ENCODE data around the gene IPCEF1. TPM values are rescaled to one million over a fixed set of nuclear protein-coding genes. Genes with fewer than 3 reads are reported as not detected.

The IPCEF1 gene
- polyA plus RNA-seq, 1 donor (not counting 4 experiments of a cell fraction or from before 2014, with no cell fraction given): 0.21 TPM

- Histone ChIP-seq H3K27ac (ENCODE audit: control insufficient read depth, insufficient read depth, low read length) (no peak overlapping the region), H3K4me2 (ENCODE audit: control insufficient read depth, extremely low read depth, insufficient read depth, low read depth, low read length) (no peak overlapping the region), H3K4me3 (ENCODE audit: control insufficient read depth in 2 of 3, extremely low read depth in 1 of 3, insufficient read depth in 2 of 3, low read depth in 1 of 3, low read length in 3 of 3) (no peak overlapping the region), H3K27me3 (ENCODE audit: control insufficient read depth, extremely low read depth, insufficient read depth, low read length) (no peaks in the 10 kb centered on the region), H4K20me1 (ENCODE audit: control insufficient read depth, extremely low read depth, insufficient read depth, low read length) (no peaks in the 10 kb centered on the region), H2AFZ (ENCODE audit: control insufficient read depth, low read length) (no peak overlapping the region), H3K9me3 (ENCODE audit: control insufficient read depth, low read depth, low read length) (no peaks in the 10 kb centered on the region), H3K9me1 (ENCODE audit: control insufficient read depth, extremely low read depth, insufficient read depth, low read length) (no peaks in the 10 kb centered on the region), H3K79me2 (ENCODE audit: control insufficient read depth, insufficient read depth, low read length) (no peaks in the 10 kb centered on the region), H3K36me3 (ENCODE audit: control insufficient read depth in 2 of 2, extremely low read depth in 1 of 2, insufficient read depth in 2 of 2, low read length in 2 of 2) (no peaks in the 10 kb centered on the region), H3K9ac (ENCODE audit: control insufficient read depth, extremely low read depth, insufficient read depth, low read length) (no peak overlapping the region), H3K4me1 (ENCODE audit: control insufficient read depth, extremely low read depth, insufficient read depth, low read length) (no peaks in the 10 kb centered on the region)
- TF ChIP-seq EZH2 (IDR thresholded peaks at IDR 0.05; ENCODE audit: low read length) (no peak), CTCF (optimal IDR thresholded peaks at IDR 0.05 in 1 of 3, IDR thresholded peaks at IDR 0.05 in 1 of 3, conservative IDR thresholded peaks at IDR 0.05 in 1 of 3; ENCODE audit: extremely low read depth in 1 of 3, insufficient read depth in 2 of 3, low read length in 3 of 3) (no peak)
- dilution Hi-C loops (cut with MboI; ENCODE audit: extremely low pct_ligation_motif_present, low sequenced_read_pairs): no loop called here
- FAIRE-seq: no peak
- no peak for DNase-seq (ENCODE audit: low read depth, low spot score)
Observed at GRCh38 chr6:154227862-154228520, 128.6 kb downstream of the IPCEF1 start.

- Histone ChIP-seq H3K27me3 (ENCODE audit: control insufficient read depth, extremely low read depth, insufficient read depth, low read length) (no peaks in the 10 kb centered on the region), H3K9me3 (ENCODE audit: control insufficient read depth, low read depth, low read length) (no peaks in the 10 kb centered on the region), H3K4me3 (ENCODE audit: control insufficient read depth in 2 of 3, extremely low read depth in 1 of 3, insufficient read depth in 2 of 3, low read depth in 1 of 3, low read length in 3 of 3) (no peak overlapping the region), H3K9ac (ENCODE audit: control insufficient read depth, extremely low read depth, insufficient read depth, low read length) (no peak overlapping the region), H3K27ac (ENCODE audit: control insufficient read depth, insufficient read depth, low read length) (no peak overlapping the region), H3K9me1 (ENCODE audit: control insufficient read depth, extremely low read depth, insufficient read depth, low read length) (no peaks in the 10 kb centered on the region), H2AFZ (ENCODE audit: control insufficient read depth, low read length) (no peak overlapping the region), H3K79me2 (ENCODE audit: control insufficient read depth, insufficient read depth, low read length) (no peaks in the 10 kb centered on the region), H3K4me2 (ENCODE audit: control insufficient read depth, extremely low read depth, insufficient read depth, low read depth, low read length) (no peak overlapping the region), H3K4me1 (ENCODE audit: control insufficient read depth, extremely low read depth, insufficient read depth, low read length) (no peaks in the 10 kb centered on the region), H3K36me3 (ENCODE audit: control insufficient read depth in 2 of 2, extremely low read depth in 1 of 2, insufficient read depth in 2 of 2, low read length in 2 of 2) (no peaks in the 10 kb centered on the region), H4K20me1 (ENCODE audit: control insufficient read depth, extremely low read depth, insufficient read depth, low read length) (no peaks in the 10 kb centered on the region)
- no peak for DNase-seq (ENCODE audit: low read depth, low spot score)
- no peak for FAIRE-seq
- no peak for TF ChIP-seq EZH2 (IDR thresholded peaks at IDR 0.05; ENCODE audit: low read length)
- TF ChIP-seq CTCF (optimal IDR thresholded peaks at IDR 0.05 in 1 of 3, IDR thresholded peaks at IDR 0.05 in 1 of 3, conservative IDR thresholded peaks at IDR 0.05 in 1 of 3; ENCODE audit: extremely low read depth in 1 of 3, insufficient read depth in 2 of 3, low read length in 3 of 3): no peak
- dilution Hi-C loops (cut with MboI; ENCODE audit: extremely low pct_ligation_motif_present, low sequenced_read_pairs): no loop called here
Observed at GRCh38 chr6:154226461-154226860, 130.1 kb downstream of the IPCEF1 start.

Data from keratinocyte (primary cell).